Activated CD8-positive, alpha-beta memory T cell treated with anti-CD3 and anti-CD28 coated beads, Interleukin-2, amount 50 U/mL, for 24 hours (primary cell): Measurements from ENCODE around the gene BARX2.

Experiments
- DNase-seq: peaks from one replicate; pipeline ENCODE4 v3.0.0-alpha.2; 2020; ENCODE audit errors: extremely low read depth

BARX2 gene

DNA sequence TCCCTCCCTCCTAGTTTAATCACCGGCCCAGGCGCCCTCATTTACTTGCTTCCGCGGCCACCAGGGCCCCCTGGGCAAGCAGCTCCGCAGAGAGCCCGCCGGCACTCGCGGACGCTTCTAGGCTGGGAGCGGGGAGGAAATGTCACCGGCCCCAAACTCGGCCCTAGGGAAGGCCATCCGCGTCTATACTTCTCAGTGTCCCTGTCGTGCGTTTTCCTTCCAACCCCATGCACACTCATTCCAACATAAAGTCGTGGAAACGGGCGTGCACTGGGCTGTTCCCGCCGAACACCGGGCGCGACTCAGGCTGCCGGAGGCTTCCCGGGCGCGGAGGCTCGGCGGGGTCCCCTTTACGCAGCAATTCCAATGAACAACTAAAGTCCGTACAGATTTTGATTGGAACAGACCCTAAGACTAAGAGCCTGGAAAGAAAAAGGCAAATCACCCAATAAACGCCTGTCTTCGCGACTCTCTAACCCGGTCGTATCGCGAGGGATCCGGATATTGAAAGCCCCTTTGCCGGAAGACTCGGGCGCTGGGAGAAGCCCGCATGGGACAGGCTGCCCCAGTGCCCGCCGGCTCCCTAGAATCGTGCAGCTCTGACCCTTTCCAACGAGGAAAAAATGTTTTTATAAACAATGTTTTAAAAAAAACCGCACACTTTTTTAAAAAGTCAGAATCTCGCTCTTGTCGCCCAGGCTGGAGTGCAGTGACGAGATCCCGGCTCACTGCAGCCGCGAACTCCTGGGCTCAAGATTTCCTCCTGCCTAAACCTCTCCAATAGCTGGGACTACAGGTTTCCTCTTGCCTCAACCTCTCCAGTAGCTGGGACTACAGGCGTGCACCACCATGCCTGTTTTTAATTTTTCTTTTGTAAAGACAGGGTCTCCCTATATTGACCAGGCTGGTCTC, 1.3 kb upstream of the BARX2 start:
- DNase-seq = no peak

- no peak for DNase-seq
Observed at GRCh38 chr11:129374993-129375750, 476 bp upstream of the BARX2 start.

GRCh38 chr11:129376658-129377341, 1.2 kb downstream of the BARX2 start:
- DNase-seq = no peak

DNA sequence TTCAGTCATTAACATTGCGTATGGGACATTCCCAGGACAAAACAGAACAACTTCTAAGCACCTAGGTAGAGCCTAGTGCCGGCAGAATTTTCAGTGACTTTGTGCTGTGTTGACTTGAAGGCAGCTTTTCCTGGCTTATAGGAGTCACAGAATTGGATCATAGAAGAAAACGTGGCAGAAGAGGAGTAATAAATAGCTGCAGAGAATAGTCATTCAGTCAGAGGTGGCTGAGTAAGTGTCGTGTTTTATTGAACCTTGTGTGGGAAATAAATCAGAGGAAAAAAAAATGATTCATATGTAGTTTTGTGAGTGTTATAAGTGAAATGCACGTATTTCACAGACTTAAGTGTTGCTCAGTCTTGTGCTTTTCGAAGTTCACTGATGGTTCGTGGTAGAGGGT, 2.1 kb downstream of the BARX2 start:
- DNase-seq = no peak

DNA sequence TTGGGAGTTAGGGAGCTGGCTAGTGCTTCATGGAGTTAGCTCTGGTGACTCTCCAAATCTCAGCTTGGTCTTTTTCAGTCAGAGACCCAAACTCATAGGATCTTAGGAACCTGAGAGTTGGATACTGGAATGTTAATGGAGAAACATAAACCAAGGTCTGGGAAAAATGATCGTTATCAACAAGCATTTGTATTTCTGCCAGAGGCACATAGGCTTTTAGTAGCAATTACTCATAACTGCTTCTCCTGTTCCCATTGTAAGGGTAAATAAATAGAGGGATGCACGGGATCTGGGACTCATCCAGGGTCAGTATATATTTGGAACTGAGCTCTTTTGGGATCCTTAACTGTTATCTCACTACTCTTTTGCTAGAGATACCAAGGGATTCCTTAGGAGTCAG, 4.8 kb downstream of the BARX2 start:
- no peak for DNase-seq

GRCh38 chr11:129382583-129382982, 6.9 kb downstream of the BARX2 start:
- no peak for DNase-seq

- no peak for DNase-seq
Observed at GRCh38 chr11:129383060-129383459, 7.4 kb downstream of the BARX2 start.

DNA sequence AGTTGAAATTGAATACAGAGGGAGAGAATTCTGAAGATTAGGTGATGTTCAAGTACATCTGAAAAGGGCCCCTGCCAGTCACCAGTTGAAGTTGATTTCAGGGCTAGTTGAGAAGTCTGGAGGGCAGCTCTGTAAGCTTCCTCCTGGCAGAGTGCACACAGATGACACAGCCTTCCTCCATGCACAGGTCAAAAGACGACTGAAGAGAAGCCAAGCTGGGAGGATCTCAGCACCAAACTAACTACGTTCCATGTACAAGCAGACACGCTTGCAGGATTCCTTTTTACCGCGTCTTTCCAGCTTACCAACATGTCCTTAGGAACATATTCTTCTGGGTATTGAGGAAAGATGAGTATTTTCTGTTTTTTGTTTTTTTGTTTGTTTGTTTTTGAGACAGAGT, 7.9 kb downstream of the BARX2 start:
- no peak for DNase-seq

DNA sequence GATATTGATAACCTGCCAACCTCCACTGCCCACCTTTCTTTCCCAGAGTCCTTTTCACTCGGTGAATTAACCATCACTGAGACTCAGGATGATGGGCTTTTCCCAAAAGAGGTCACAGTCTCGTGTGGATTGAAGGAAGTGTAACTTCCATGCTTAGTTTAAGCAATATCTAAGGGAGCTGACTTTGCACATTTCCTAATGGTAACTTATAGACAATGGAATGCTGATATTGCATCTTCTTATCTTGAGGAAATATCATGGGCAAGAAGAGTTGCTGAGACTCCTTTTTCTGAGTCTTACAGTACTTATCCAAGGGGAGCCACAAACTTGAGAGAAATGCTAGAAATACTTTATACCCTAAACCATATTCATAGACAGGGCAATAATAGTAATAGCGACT, 8.8 kb downstream of the BARX2 start:
- no peak for DNase-seq

DNA sequence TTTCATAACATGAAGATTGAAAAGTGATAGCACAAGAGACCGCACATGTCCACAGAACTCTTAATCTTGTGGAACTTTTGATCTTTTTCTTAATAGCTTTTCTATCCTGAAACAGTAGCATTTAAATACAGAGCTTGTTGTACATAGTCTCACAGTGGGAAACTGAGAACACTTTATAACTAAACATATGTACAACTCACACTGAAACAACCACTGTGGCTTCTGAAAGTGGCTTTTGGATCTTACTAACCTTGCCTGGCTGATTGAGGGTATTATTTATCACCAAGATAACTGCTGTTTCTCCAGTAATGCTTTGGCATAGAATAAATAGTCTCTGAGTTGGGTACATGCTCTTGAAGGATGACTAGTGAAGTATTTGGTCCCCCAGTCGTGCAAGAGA, 10.2 kb downstream of the BARX2 start:
- DNase-seq = no peak

DNA sequence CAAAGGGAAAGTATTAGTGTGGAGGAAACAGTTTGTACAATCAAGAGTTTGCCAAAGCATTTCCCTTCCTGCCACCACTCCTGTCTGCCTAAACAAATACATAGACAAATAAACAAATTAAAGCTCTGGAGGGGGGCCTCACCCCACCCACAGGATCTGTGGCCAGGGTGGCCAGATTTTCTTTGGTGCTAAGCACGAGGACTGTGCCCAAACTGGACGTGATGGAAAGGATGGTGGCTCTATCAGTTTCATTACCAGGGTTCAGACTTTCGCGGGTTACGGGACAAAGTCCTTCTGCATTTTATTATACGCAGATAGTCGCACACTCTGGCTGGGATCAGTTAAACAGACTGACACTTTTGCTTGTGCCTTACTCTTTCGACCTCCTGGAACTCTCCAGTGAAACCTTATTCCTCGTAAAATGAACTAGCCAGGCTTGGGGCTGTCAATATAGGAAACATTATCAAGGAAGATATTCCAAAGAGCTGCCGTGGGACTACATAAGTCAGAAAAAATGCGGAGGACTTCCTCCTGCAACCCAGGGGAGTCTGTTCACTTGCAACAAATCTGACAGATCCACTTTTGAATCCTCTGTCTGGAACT, 11.2 kb downstream of the BARX2 start:
- no peak for DNase-seq

- DNase-seq = no peak
Observed at GRCh38 chr11:129387434-129387833, 11.8 kb downstream of the BARX2 start.

DNA sequence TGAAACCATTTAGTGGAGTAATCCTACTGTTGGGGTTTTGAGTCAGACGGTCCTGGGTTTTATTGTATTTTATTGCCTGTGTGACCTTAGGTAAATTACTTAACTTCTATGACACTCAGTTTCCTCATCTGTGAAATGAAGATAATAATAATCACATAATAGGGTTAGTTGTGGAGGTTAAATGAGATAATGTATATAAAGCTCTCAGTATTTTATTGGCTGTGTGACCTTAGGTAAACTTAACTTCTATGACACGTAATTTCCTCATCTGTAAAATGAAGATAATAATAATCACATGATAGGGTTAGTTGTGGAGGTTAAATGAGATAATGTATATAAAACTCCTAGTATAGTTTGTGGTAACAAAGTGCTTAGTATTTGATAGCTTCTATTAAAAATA, 13.2 kb downstream of the BARX2 start:
- no peak for DNase-seq

DNA sequence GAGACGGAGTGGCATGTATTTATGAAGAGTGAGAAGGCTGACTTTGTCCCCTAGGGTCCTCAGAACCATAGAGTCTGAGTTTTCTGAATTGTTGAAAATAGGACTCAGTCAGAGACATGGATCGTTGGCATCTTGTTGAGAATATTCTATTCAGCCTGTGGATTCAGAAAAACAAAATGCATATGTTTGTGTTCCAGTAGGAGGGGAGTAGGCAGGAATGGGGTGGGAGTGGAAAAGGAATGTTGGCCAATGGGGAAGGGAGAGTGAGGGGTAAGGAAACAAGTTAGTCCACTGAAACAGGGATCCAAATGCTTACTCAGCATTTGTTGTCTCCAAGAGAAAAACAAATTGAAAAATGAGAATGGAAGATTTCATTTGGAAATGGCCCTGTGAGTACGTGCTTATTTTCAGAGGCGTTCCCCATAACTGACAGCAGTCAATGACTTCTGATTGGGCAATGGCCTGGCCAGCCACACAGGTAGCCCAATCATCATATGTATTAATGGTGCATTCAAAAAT, 14.7 kb downstream of the BARX2 start:
- no peak for DNase-seq

DNA sequence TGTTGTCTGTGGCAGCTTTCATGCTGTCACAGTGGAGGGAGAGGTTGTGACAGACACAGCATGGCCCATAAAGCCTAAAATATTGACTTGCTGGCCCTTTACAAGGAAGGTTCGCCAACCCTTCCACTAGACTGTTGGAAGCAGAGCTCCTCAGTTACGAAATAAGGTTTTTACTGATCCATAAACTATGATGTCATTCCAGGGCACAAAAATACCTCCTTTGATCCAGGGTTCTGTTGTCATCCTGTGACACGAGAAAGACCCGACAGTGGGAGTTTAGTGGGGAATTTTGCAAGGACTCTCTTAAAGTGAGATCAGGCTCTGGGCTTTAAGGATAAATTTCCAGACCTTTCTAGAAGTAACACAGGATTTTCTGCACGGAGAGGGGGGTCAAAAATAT, 15.7 kb downstream of the BARX2 start:
- DNase-seq = no peak

- no peak for DNase-seq
Observed at GRCh38 chr11:129391821-129392220, 16.2 kb downstream of the BARX2 start.

DNA sequence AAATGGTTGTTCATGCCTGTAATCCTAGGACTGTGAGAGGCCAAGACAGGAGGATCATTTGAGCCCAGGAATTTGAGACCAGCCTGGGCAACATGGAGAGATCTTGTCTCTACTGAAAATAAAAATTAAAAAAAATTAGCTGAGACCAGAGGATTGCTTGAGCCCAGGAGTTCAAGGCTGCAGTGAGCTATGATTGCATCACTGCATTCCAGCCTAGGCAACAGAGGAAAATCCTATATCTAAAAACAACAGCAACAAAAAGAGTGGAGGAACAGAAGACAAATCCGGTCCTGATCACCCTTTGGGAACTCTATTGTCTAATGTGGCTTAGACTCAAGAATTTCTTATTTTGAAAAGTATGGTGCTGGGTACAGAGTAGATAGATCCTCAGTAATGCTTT, 17.3 kb downstream of the BARX2 start:
- DNase-seq = no peak

- no peak for DNase-seq
Observed at GRCh38 chr11:129394709-129395108, 19.1 kb downstream of the BARX2 start.

GRCh38 chr11:129395432-129395831, 19.8 kb downstream of the BARX2 start:
- no peak for DNase-seq

GRCh38 chr11:129395883-129396282, 20.2 kb downstream of the BARX2 start:
- DNase-seq = no peak

DNA sequence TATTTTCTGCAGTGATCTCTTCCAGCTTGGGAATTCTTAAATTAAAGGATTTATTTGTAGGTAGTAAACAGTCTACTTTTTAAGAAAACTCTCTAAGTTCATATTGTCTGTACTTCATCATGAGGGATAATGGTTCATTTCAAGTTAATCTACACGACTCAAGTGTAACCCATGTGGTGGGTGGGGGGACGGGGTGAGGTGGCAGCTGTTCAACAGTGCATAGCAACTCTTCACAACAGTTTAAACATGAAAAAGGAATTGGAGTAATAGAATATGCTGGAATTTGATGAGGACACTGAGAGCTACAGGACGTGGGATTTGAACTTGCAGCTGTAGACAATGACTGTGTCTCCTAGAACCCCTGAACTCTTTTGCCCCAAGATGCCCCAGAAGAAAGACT, 20.8 kb downstream of the BARX2 start:
- DNase-seq = no peak
